HepG2 (cell line): ENCODE measurements around the gene GALNT9. TPM values are rescaled to one million over a fixed set of nuclear protein-coding genes. Genes with fewer than 3 reads are reported as not detected.

Source experiments
- ATAC-seq: fragments of 200-7000 bp; cut with Tn5 transposase; 3 replicates; pipeline ENCODE4 v1.9.1; 2020; ENCODE audit warnings: mild to moderate bottlenecking, moderate library complexity
- BruUV-seq: library from RNA; stranded (reverse); fragments of 400-500 nt; replicated peaks from 2 replicates; lab custom pipeline; 2021; lab: Mats Ljungman, UMichigan
- CTCF ChIA-PET: fragments of 300-600 bp; formaldehyde crosslinking; extraction: SDS; loops from one replicate; lab custom pipeline; 2021; ENCODE audit warnings: low total read pairs, inconsistent platforms, low intra/inter-chr PET ratio; lab: Yijun Ruan, JAX
- POLR2A ChIA-PET: fragments of 350-600 bp; sonication (Branson Sonifier 250); formaldehyde crosslinking; loops from one replicate; lab custom pipeline; 2020; ENCODE audit warnings: antibody characterized with exemption, inconsistent platforms; lab: Yijun Ruan, JAX
- DNase-seq: peaks from one replicate; pipeline ENCODE4 v3.0.0-alpha.2; 2015; ENCODE audit warnings: low spot score
- FAIRE-seq: peaks from 3 replicates; lab custom pipeline; 2011; peaks lifted over from hg19 to GRCh38; lab: Jason Lieb, UNC
- H2AFZ ChIP-seq: one replicate; pipeline ENCODE4 v1.6.1; 2011; ENCODE audit warnings: low read length, inconsistent platforms
- H3K27ac ChIP-seq: fragments of 300-600 bp; 3 replicates; pipeline ENCODE4 v1.8.0; 2011; ENCODE audit warnings: mixed run types, mild to moderate bottlenecking, mixed read lengths, low read length, inconsistent platforms; ENCODE audit not compliant: insufficient read depth; ENCODE audit errors: extremely low read length
- H3K27me3 ChIP-seq, 2 experiments: fragments of 200-600 bp in 1 of 2; 2 replicates in 1 of 2; 3 replicates in 1 of 2; pipeline versions ENCODE4 v1.6.0 to v1.8.0; 2011; ENCODE audit warnings: low read length in 2 of 2, mild to moderate bottlenecking in 2 of 2, moderate library complexity in 2 of 2, inconsistent platforms in 1 of 2; ENCODE audit not compliant: insufficient read depth in 2 of 2, control insufficient read depth in 1 of 2
- H3K36me3 ChIP-seq, 2 experiments: fragments of 200-600 bp in 1 of 2; replicated peaks in 1 of 2; 2 replicates in 1 of 2; 3 replicates in 1 of 2; pipeline versions ENCODE4 v1.5.1 to v1.8.0; 2011; ENCODE audit warnings: low read length in 2 of 2, inconsistent platforms in 1 of 2; ENCODE audit not compliant: insufficient read depth in 2 of 2, control insufficient read depth in 1 of 2
- H3K4me1 ChIP-seq: 2 replicates; pipeline ENCODE4 v1.5.1; 2012; ENCODE audit warnings: low read length, inconsistent platforms; ENCODE audit not compliant: insufficient read depth
- H3K4me2 ChIP-seq: 2 replicates; pipeline ENCODE4 v1.6.0; 2011; ENCODE audit warnings: low read depth, low read length, inconsistent platforms
- H3K4me3 ChIP-seq, 3 experiments: fragments of 200-600 bp in 1 of 3; sonication (generic), shearing (Covaris generic) in 1 of 3; replicated peaks in 1 of 3; 2 replicates each; pipeline ENCODE4 v1.5.1; 2011 to 2016; ENCODE audit warnings: low read length in 3 of 3, inconsistent platforms in 2 of 3, low read depth in 2 of 3, mild to moderate bottlenecking in 2 of 3, control low read depth in 1 of 3, mixed read lengths in 1 of 3; ENCODE audit not compliant: insufficient read depth in 1 of 3
- H3K79me2 ChIP-seq: one replicate; pipeline ENCODE4 v1.6.1; 2011; ENCODE audit warnings: low read length, inconsistent platforms; ENCODE audit not compliant: insufficient read depth
- H3K9ac ChIP-seq: 2 replicates; pipeline ENCODE4 v1.6.0; 2011; ENCODE audit warnings: mild to moderate bottlenecking, low read depth, low read length, inconsistent platforms; ENCODE audit not compliant: insufficient read depth
- H3K9me3 ChIP-seq: 2 replicates; pipeline ENCODE4 v1.5.1; 2012; ENCODE audit warnings: mild to moderate bottlenecking, low read length
- H4K20me1 ChIP-seq: 2 replicates; pipeline ENCODE4 v1.6.0; 2011; ENCODE audit warnings: inconsistent platforms, mild to moderate bottlenecking, low read length, moderate library complexity; ENCODE audit not compliant: insufficient read depth
- HMGXB3 ChIP-seq: sonication (generic); formaldehyde crosslinking; IDR thresholded peaks from 2 replicates; pipeline ENCODE4 v1.4.0; 2020; ENCODE audit warnings: missing genetic modification reagents, borderline replicate concordance
- MNT ChIP-seq: fragments of 450-650 bp; IDR thresholded peaks from 2 replicates; pipeline ENCODE4 v1.6.1; 2016
- PRMT3 ChIP-seq: sonication (generic); formaldehyde crosslinking; IDR thresholded peaks from 2 replicates; pipeline ENCODE4 v1.8.1; 2022; ENCODE audit warnings: low read depth, mild to moderate bottlenecking, moderate library complexity, missing genetic modification reagents, borderline replicate concordance
- ZFP62 ChIP-seq: sonication (generic); formaldehyde crosslinking; IDR thresholded peaks from 2 replicates; pipeline ENCODE4 v1.4.0; 2020; ENCODE audit warnings: missing genetic modification reagents
- ZNF687 ChIP-seq: sonication (generic); formaldehyde crosslinking; IDR thresholded peaks from 2 replicates; pipeline ENCODE4 v1.5.1; 2020; ENCODE audit warnings: mild to moderate bottlenecking, missing genetic modification reagents, moderate library complexity
- WGBS: methylation state at CpG from one replicate; pipeline ENCODE4 v1.1.6; 2017; ENCODE audit warnings: low lambda C conversion rate; 5-methylcytosine and 5-hydroxymethylcytosine counted together
- in situ Hi-C: cut with HindIII; loops from 2 replicates; pipeline ENCODE4 v1.10.0; 2017; ENCODE audit warnings: low pct_unique_long_range_greater_than_20kb; ENCODE audit not compliant: extremely low pct_ligation_motif_present
- intact Hi-C: fragments of 100-400 bp; cut with micrococcal nuclease; formaldehyde crosslinking; loops from one replicate; pipeline ENCODE4 v1.10.0; 2022; ENCODE audit not compliant: unreplicated experiment
- polyA plus RNA-seq, 8 experiments: library from polyadenylated mRNA; depleted of rRNA in 3 of 8; stranded (reverse) in 7 of 8; unstranded in 1 of 8; fragments of >200 nt; fragmentation: Illumina TruSeq in 4 of 8; extraction: Trizol in 4 of 8; gene quantifications; 2 replicates each; pipeline versions ENCODE4 v1.2.1 to v1.2.3, GENCODE V29; 2011 to 2016; ENCODE audit warnings: low read depth in 4 of 8, missing spikeins in 1 of 8, mixed read lengths in 1 of 8; ENCODE audit not compliant: insufficient read depth in 1 of 8
- total RNA-seq, 5 experiments: library from RNA; depleted of rRNA; stranded (reverse); fragments of >200 nt; fragmentation: Illumina TruSeq; extraction: Trizol; gene quantifications; 2 replicates each; pipeline ENCODE4 v1.2.3, GENCODE V29; 2016; ENCODE audit warnings: low read depth in 1 of 5

Gene GALNT9
- total and polyA plus RNA-seq, 2 of the 13 experiments (the other 11 are each of a cell fraction or from before 2014, with no cell fraction given) = 0.04 TPM; not detected in 1

- TF ChIP-seq HMGXB3 (CRISPR knock-in tag) (no peak), PRMT3 (CRISPR knock-in tag) (no peak)
Observed at GRCh38 chr12:132272711-132273110, 56.7 kb downstream of the GALNT9 start (continued).

- H3K36me3 ChIP-seq = no peaks in the 10 kb centered on the region
- H3K4me3 ChIP-seq = no peak overlapping the region
- CTCF ChIA-PET = no interaction called here
- no peak overlapping the region for H3K27ac ChIP-seq
- no CpG with 5 or more reads among the region's 23 CpGs for WGBS
- no peak overlapping the region for H3K9ac ChIP-seq
- BruUV-seq = no TSS peak
- H3K4me1 ChIP-seq = no peaks in the 10 kb centered on the region
- POLR2A ChIA-PET = no interaction called here
- H2AFZ ChIP-seq = no peak overlapping the region
- H3K27me3 ChIP-seq = peaks cover 30 to 96% of the 10 kb centered on the region in 2 experiments
- H3K4me2 ChIP-seq = no peak overlapping the region
- no peak for ATAC-seq
- no peaks in the 10 kb centered on the region for H3K79me2 ChIP-seq
- H4K20me1 ChIP-seq = 0 out of 2 replicates have a peak, but pooled peaks cover 2% of the 10 kb centered on the region
- no peak for FAIRE-seq
- DNase-seq = no peak
- no peaks in the 10 kb centered on the region for H3K9me3 ChIP-seq
- intact Hi-C loops = no loop called here
- in situ Hi-C loops = no loop called here
- peak; percentile 77 for TF ChIP-seq MNT
- peak; percentile 23; the same call in 1 of the 2 replicates for TF ChIP-seq ZNF687 (CRISPR knock-in tag)
- no peak for TF ChIP-seq ZFP62 (CRISPR knock-in tag)
- TF ChIP-seq, all 625 proteins: peak for 2
Observed at GRCh38 chr12:132271755-132272092, 57.7 kb downstream of the GALNT9 start.
